Astrocyte of the cerebellum (primary cell): ENCODE measurements around the gene MAP2K2.
A peak's percentile ranks its signal among the peaks of the same experiment; 100 is the strongest.

Experiments used
- DNase-seq: peaks from one replicate; pipeline ENCODE4 v3.0.0-alpha.2; 2011; ENCODE audit warnings: low read depth
- H3K4me3 ChIP-seq: 2 replicates; pipeline ENCODE4 v1.5.1; 2011; ENCODE audit warnings: mild to moderate bottlenecking, low read depth, low read length, moderate library complexity
- CTCF ChIP-seq: IDR thresholded peaks from 2 replicates; pipeline ENCODE4 v1.5.1; 2012; ENCODE audit warnings: low read length, low read depth, moderate library complexity, mild to moderate bottlenecking; ENCODE audit errors: missing control alignments
- in situ Hi-C: cut with HindIII; loops from 2 replicates; pipeline ENCODE4 v1.10.0; 2017; ENCODE audit warnings: low sequenced_read_pairs

Gene MAP2K2

DNA sequence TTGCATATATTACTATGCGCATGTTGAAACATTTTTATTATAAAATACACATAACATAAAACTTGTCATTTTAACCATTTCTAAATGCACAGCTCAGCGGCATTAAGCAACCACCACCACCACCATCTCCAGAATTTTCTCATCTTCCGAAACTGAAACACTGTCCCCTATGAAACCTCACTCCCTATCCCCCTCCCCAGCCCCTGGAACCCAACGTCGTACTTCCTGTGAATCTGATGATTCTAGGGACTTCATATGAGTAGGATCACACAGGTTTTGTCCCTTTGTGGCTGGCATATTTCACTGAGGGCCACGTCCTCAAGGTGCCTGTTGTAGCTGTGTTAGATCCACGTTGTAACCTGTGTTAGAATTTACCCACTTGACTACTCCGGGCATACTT, 716 bp upstream of the MAP2K2 start:
- in situ Hi-C loops, result no loop called here
- H3K4me3 ChIP-seq, result peak overlapping the region; percentile 76

GRCh38 chr19:4122480-4122879, 1.4 kb downstream of the MAP2K2 start:
- TF ChIP-seq CTCF, result no peak
- in situ Hi-C loops, result no loop called here
- H3K4me3 ChIP-seq, result peak overlapping the region; percentile 76

More for the DNA sequence above, 716 bp upstream of the MAP2K2 start:
- no peak for TF ChIP-seq CTCF
- DNase-seq, result no peak

GRCh38 chr19:4121815-4122214, 2.1 kb downstream of the MAP2K2 start:
- no peak for TF ChIP-seq CTCF
- H3K4me3 ChIP-seq, result no peak overlapping the region
- in situ Hi-C loops, result no loop called here
- no peak for DNase-seq

More at GRCh38 chr19:4122480-4122879, 1.4 kb downstream of the MAP2K2 start:
- DNase-seq, result no peak

DNA sequence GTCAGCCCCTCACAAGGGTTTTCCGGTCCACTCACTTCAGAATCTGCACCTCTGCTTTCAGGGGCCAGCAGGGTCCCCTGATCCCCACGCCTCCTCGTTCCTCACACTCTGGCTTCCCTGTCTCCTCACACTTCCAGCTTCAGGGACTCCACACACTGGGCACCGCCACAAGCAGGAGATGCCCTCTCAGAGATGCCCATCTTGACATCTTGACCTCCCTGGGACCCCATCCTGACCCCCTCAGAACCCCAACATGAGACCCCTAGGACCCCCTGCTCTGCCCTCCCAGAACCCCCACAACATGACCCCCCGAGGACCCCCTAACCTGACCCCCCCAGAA, 2.7 kb downstream of the MAP2K2 start:
- DNase-seq, result no peak
- no peak overlapping the region for H3K4me3 ChIP-seq
- in situ Hi-C loops, result no loop called here
- no peak for TF ChIP-seq CTCF

DNA sequence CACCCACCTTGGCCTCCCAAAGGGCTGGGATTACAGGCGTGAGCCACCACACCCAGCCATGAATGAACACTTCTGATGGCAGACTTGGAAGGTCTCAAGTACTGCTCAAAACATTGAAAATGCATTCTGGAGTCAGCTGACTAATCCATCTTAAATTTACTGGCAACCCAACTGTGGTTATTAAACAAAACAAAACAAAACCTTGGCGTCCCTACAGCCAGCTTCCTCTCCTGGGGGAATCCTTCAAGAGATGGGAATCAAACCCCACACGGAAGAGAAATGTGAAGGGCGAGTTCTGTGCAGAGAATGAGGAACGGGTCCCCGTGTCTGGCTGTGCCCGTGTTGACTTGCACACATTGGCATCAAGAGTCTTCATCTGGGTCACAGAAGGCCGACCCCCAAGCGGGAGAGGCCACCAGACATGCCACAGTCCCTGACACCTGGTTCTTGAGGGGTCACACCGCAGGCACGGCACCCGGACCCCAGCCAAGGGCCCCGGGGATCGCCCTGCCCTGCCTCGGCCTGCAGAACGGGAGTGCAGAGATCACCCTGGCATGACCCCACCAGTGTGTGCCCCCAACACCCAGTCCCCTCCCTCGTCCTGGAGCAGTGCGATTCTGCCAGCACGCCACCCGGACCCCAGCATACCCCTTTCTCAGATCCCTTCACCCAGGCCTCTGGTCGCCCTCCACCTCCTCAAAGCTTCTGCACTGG, 3.2 kb downstream of the MAP2K2 start:
- TF ChIP-seq CTCF, result no peak
- peak; percentile 43 for DNase-seq
- H3K4me3 ChIP-seq, result no peak overlapping the region
- in situ Hi-C loops, result no loop called here

GRCh38 chr19:4119763-4120162, 4.2 kb downstream of the MAP2K2 start:
- no peak for TF ChIP-seq CTCF
- DNase-seq, result no peak
- in situ Hi-C loops, result no loop called here
- no peak overlapping the region for H3K4me3 ChIP-seq
